HepG2 (cell line): ENCODE data around the gene CCS. TPM values are rescaled to one million over a fixed set of nuclear protein-coding genes. Genes with fewer than 3 reads are reported as not detected.
A peak's percentile ranks its signal among the peaks of the same experiment; 100 is the strongest.

ENCODE experiments used
- CEBPG ChIP-seq: IDR thresholded peaks from 2 replicates; pipeline ENCODE4 v1.6.1; 2016
- EEA1 ChIP-seq: sonication (generic); formaldehyde crosslinking; IDR thresholded peaks from 2 replicates; pipeline ENCODE4 v1.5.1; 2020; ENCODE audit warnings: mild to moderate bottlenecking, missing genetic modification reagents, borderline replicate concordance
- GFI1 ChIP-seq: sonication (generic); formaldehyde crosslinking; IDR thresholded peaks from 2 replicates; pipeline ENCODE4 v1.5.0; 2020; ENCODE audit warnings: missing genetic modification reagents, mild to moderate bottlenecking, borderline replicate concordance
- HMG20B ChIP-seq: conservative IDR thresholded peaks from 2 replicates; pipeline ENCODE4 v1.6.1; 2016; ENCODE audit warnings: missing genetic modification reagents, missing compliant biosample characterization
- HNRNPH1 ChIP-seq: fragments of 200-400 bp; formaldehyde crosslinking; optimal IDR thresholded peaks from 2 replicates; pipeline ENCODE3; 2017; ENCODE audit warnings: mild to moderate bottlenecking, low read depth, low read length
- KDM5A ChIP-seq: fragments of 200-600 bp; sonication (generic); IDR thresholded peaks from 2 replicates; pipeline ENCODE4 v1.7.0; 2018; ENCODE audit warnings: antibody characterized with exemption, mild to moderate bottlenecking, low read length, borderline replicate concordance
- MTA3 ChIP-seq: sonication (generic); formaldehyde crosslinking; IDR thresholded peaks from 2 replicates; pipeline ENCODE4 v1.4.0; 2020; ENCODE audit warnings: missing genetic modification reagents
- ZBTB7A ChIP-seq: sonication (generic); formaldehyde crosslinking; IDR thresholded peaks from 2 replicates; pipeline ENCODE4 v1.8.0; 2022; ENCODE audit warnings: mild to moderate bottlenecking, missing genetic modification reagents
- ZMYM3 ChIP-seq: sonication (generic); formaldehyde crosslinking; IDR thresholded peaks from 2 replicates; pipeline ENCODE4 v1.5.1; 2020; ENCODE audit warnings: mild to moderate bottlenecking, missing genetic modification reagents
- ZNF160 ChIP-seq: sonication (generic); formaldehyde crosslinking; IDR thresholded peaks from 2 replicates; pipeline ENCODE4 v1.8.0; 2022; ENCODE audit warnings: mild to moderate bottlenecking, inconsistent platforms, missing genetic modification reagents
- ZNF761 ChIP-seq: sonication (generic); formaldehyde crosslinking; conservative IDR thresholded peaks from 2 replicates; pipeline ENCODE4 v1.4.0; 2020; ENCODE audit warnings: mild to moderate bottlenecking, missing genetic modification reagents
- ZNF777 ChIP-seq: sonication (generic); formaldehyde crosslinking; IDR thresholded peaks from 2 replicates; pipeline ENCODE4 v1.4.0; 2020; ENCODE audit warnings: missing genetic modification reagents
- polyA plus RNA-seq, 8 experiments: library from polyadenylated mRNA; depleted of rRNA in 3 of 8; stranded (reverse) in 7 of 8; unstranded in 1 of 8; fragments of >200 nt; fragmentation: Illumina TruSeq in 4 of 8; extraction: Trizol in 4 of 8; gene quantifications; 2 replicates each; pipeline versions ENCODE4 v1.2.1 to v1.2.3, GENCODE V29; 2011 to 2016; ENCODE audit warnings: low read depth in 4 of 8, missing spikeins in 1 of 8, mixed read lengths in 1 of 8; ENCODE audit not compliant: insufficient read depth in 1 of 8
- total RNA-seq, 5 experiments: library from RNA; depleted of rRNA; stranded (reverse); fragments of >200 nt; fragmentation: Illumina TruSeq; extraction: Trizol; gene quantifications; 2 replicates each; pipeline ENCODE4 v1.2.3, GENCODE V29; 2016; ENCODE audit warnings: low read depth in 1 of 5
- TF ChIP-seq, protein P1 (sequence below): sonication (generic); formaldehyde crosslinking; IDR thresholded peaks from 2 replicates; pipeline ENCODE4 v1.4.0; 2020; ENCODE audit warnings: missing genetic modification reagents, low read depth, mild to moderate bottlenecking, borderline replicate concordance
- TF ChIP-seq, protein P2 (sequence below): sonication (generic); formaldehyde crosslinking; IDR thresholded peaks from 2 replicates; pipeline ENCODE4 v1.4.0; 2020; ENCODE audit warnings: missing genetic modification reagents
- TF ChIP-seq, protein P3 (sequence below): sonication (generic); formaldehyde crosslinking; IDR thresholded peaks from 2 replicates; pipeline ENCODE4 v1.5.0; 2020; ENCODE audit warnings: mild to moderate bottlenecking, missing genetic modification reagents
- TF ChIP-seq, protein P4 (sequence below), 2 experiments: sonication (generic) in 1 of 2; formaldehyde crosslinking in 1 of 2; IDR thresholded peaks; 2 replicates each; pipeline versions ENCODE4 v1.4.0 to v1.6.1; 2016 to 2020; ENCODE audit warnings: borderline replicate concordance in 1 of 2, low read depth in 1 of 2, mild to moderate bottlenecking in 1 of 2, missing genetic modification reagents in 1 of 2
- TF ChIP-seq, protein P5 (sequence below): sonication (generic); IDR thresholded peaks from 2 replicates; pipeline ENCODE4 v1.6.1; 2016; ENCODE audit warnings: low read depth, borderline replicate concordance
- TF ChIP-seq, protein P6 (sequence below): sonication (generic); formaldehyde crosslinking; IDR thresholded peaks from 2 replicates; pipeline ENCODE4 v1.8.0; 2022; ENCODE audit warnings: mild to moderate bottlenecking, missing genetic modification reagents, moderate library complexity

CCS gene
- total and polyA plus RNA-seq, 2 of the 13 experiments (the other 11 are each of a cell fraction or from before 2014, with no cell fraction given): 25.4 to 44.6 TPM

DNA sequence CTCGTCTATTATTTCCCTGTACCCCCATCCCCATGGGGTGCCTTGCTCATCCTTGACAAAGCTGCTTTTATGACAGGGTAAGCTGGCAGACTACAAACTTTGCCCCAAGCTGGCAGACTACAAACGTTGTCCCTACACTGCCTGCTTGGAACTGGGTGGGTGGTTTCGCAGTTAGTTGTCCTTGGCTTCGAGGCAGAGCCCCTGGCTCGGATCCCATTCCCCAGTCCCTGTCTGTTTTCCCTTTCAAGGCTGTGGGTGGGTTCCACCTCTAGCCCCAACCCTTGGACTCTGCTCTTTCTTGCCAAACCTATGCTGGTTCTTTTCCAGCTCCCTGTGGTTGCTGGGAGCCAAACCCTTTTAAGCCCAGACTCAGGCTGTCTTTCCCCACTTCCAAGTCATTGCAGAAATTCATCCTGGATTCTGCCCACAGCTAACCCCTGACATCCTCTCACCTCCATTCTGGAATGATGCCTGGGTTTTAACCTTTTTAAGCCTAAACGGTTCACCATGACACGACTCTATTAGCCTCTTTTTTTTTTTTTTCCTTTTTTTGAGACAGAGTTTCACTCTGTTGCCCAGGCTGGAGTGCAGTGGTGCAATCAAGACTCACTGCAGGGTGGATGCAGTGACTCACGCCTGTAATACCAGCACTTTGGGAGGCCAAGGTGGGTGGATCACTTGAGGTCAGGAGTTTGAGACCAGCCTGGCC lies 14.3 kb downstream of the CCS start (continued):
- TF ChIP-seq KDM5A (no peak), ZMYM3 (CRISPR knock-in tag) (no peak), CEBPG (CRISPR knock-in tag) (peak; percentile 4), GFI1 (no peak), HNRNPH1 (no peak), ZNF777 (CRISPR knock-in tag) (peak; percentile 34; the same call in 1 of the 2 replicates), ZNF761 (CRISPR knock-in tag) (no peak), EEA1 (CRISPR knock-in tag) (no peak), MTA3 (CRISPR knock-in tag) (no peak), ZBTB7A (peak; percentile 68; the same call in 1 of the 2 replicates), ZNF160 (CRISPR knock-in tag) (no peak), HMG20B (CRISPR knock-in tag) (no peak)
- TF ChIP-seq, protein P1, sequence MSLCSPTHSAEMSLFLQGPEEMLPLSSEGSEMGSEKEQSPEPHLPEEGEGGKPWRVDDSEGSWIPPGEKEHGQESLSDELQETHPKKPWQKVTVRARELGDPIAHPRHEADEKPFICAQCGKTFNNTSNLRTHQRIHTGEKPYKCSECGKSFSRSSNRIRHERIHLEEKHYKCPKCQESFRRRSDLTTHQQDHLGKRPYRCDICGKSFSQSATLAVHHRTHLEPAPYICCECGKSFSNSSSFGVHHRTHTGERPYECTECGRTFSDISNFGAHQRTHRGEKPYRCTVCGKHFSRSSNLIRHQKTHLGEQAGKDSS (CRISPR knock-in tag): no peak
- TF ChIP-seq, protein P2, sequence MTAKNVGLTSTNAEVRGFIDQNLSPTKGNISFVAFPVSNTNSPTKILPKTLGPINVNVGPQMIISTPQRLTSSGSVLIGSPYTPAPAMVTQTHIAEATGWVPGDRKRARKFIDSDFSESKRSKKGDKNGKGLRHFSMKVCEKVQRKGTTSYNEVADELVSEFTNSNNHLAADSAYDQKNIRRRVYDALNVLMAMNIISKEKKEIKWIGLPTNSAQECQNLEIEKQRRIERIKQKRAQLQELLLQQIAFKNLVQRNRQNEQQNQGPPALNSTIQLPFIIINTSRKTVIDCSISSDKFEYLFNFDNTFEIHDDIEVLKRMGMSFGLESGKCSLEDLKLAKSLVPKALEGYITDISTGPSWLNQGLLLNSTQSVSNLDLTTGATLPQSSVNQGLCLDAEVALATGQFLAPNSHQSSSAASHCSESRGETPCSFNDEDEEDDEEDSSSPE (CRISPR knock-in tag): no peak
- TF ChIP-seq, protein P3, sequence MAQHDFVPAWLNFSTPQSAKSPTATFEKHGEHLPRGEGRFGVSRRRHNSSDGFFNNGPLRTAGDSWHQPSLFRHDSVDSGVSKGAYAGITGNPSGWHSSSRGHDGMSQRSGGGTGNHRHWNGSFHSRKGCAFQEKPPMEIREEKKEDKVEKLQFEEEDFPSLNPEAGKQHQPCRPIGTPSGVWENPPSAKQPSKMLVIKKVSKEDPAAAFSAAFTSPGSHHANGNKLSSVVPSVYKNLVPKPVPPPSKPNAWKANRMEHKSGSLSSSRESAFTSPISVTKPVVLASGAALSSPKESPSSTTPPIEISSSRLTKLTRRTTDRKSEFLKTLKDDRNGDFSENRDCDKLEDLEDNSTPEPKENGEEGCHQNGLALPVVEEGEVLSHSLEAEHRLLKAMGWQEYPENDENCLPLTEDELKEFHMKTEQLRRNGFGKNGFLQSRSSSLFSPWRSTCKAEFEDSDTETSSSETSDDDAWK (CRISPR knock-in tag): no peak
- TF ChIP-seq, protein P4, sequence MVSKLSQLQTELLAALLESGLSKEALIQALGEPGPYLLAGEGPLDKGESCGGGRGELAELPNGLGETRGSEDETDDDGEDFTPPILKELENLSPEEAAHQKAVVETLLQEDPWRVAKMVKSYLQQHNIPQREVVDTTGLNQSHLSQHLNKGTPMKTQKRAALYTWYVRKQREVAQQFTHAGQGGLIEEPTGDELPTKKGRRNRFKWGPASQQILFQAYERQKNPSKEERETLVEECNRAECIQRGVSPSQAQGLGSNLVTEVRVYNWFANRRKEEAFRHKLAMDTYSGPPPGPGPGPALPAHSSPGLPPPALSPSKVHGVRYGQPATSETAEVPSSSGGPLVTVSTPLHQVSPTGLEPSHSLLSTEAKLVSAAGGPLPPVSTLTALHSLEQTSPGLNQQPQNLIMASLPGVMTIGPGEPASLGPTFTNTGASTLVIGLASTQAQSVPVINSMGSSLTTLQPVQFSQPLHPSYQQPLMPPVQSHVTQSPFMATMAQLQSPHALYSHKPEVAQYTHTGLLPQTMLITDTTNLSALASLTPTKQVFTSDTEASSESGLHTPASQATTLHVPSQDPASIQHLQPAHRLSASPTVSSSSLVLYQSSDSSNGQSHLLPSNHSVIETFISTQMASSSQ (IDR thresholded peaks at IDR 0.05; ENCODE audit: low read depth): no peak
- TF ChIP-seq, protein P4 (CRISPR knock-in tag; IDR thresholded peaks at IDR 0.05; ENCODE audit: borderline replicate concordance): no peak
- TF ChIP-seq, protein P5, sequence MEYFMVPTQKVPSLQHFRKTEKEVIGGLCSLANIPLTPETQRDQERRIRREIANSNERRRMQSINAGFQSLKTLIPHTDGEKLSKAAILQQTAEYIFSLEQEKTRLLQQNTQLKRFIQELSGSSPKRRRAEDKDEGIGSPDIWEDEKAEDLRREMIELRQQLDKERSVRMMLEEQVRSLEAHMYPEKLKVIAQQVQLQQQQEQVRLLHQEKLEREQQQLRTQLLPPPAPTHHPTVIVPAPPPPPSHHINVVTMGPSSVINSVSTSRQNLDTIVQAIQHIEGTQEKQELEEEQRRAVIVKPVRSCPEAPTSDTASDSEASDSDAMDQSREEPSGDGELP: no peak
- TF ChIP-seq, protein P6, sequence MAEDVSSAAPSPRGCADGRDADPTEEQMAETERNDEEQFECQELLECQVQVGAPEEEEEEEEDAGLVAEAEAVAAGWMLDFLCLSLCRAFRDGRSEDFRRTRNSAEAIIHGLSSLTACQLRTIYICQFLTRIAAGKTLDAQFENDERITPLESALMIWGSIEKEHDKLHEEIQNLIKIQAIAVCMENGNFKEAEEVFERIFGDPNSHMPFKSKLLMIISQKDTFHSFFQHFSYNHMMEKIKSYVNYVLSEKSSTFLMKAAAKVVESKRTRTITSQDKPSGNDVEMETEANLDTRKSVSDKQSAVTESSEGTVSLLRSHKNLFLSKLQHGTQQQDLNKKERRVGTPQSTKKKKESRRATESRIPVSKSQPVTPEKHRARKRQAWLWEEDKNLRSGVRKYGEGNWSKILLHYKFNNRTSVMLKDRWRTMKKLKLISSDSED (CRISPR knock-in tag): no peak
